HCEC 1CT (cell line): ENCODE results near the gene OSBPL8.

Experiments
- DNase-seq: peaks from one replicate; pipeline ENCODE4 v3.0.0-alpha.2; 2017

Gene OSBPL8

GRCh38 chr12:76462668-76463224, 96.8 kb downstream of the OSBPL8 start:
- DNase-seq: peak; percentile 49

DNA sequence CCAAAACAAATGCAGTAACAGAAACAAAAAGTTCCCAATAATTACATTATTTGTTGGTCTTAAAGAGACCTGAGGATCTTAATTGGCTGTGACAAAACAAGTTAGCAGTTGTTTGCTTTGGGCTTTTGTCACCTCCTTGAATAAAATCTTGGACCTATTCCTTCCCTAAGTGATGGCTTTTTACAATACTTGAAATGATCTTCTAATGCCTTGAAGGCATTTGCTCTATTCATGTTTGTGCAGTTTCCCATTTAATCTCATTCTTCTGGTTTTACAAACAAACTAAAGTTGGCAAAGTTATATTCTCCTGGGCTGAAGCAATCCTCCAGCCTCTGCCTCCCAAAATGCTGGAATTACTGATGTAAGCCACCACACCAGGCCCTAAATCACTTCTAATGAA, 98.8 kb downstream of the OSBPL8 start:
- DNase-seq: no peak

DNA sequence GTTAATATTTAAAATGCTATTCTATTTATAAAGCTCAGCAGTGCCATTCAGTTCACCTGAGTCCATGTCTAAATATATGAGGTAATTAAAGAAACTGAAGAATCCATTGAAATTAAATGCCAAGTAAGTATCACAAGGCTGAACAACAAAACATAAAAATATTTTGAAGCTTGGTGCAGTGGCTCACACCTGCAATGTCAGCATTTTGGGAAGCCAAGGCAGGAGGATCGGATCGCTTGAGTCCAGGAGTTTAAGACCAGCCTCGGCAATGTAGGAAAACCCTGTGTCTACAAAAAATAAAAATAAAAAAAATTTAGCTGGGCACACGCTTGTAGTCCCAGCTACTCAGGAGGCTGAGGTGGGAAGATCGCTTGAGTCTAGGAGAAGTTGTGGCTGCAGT, 101.8 kb downstream of the OSBPL8 start:
- DNase-seq: no peak

GRCh38 chr12:76457010-76457409, 102.6 kb downstream of the OSBPL8 start:
- peak; percentile 20 for DNase-seq

GRCh38 chr12:76455582-76456345, 103.8 kb downstream of the OSBPL8 start:
- peak; percentile 94 for DNase-seq

GRCh38 chr12:76451528-76451927, 108.0 kb downstream of the OSBPL8 start:
- no peak for DNase-seq

DNA sequence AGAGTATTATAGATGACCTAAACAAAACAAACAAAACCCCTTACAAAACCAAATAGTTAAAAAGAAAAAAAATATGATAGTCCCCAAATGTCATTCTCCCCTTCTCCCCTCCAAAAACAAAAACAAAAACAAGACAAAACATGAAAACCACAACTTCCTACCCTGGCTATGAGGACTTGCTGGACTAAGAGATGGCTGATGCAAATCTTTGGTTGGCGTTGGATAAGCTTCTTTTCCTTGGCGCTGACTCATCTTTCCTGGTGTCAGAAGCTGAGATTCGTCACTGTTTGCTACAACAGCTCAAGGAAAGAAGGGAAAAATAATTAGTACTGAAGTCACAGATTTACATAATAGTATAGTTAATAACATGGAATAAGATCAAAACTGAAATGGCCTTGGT, 108.9 kb downstream of the OSBPL8 start:
- DNase-seq: peak; percentile 92

DNA sequence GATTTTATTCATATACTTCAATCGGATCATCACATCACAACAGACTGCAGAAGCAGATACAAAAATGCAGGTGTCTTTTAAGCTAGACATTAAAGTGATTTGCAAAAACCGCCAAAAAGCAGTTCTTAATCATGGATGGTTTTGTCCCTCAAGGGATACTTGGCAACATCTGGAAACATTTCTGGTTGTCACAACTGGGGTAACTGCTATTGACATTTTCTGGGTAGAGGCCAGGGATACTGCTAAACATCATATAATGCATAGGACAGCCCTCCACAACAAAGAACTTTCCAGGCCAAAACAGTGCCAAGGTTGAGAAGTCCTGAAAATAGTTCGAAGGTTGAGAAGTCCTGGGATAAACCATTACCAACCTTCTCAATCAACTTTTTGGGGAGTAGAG, 109.6 kb downstream of the OSBPL8 start:
- DNase-seq: no peak

- peak; percentile 83 for DNase-seq
Measured at GRCh38 chr12:76449583-76449982, 110.0 kb downstream of the OSBPL8 start.

- DNase-seq: no peak
Measured at GRCh38 chr12:76449016-76449415, 110.6 kb downstream of the OSBPL8 start.

- DNase-seq: no peak
Measured at GRCh38 chr12:76446090-76446489, 113.5 kb downstream of the OSBPL8 start.

DNA sequence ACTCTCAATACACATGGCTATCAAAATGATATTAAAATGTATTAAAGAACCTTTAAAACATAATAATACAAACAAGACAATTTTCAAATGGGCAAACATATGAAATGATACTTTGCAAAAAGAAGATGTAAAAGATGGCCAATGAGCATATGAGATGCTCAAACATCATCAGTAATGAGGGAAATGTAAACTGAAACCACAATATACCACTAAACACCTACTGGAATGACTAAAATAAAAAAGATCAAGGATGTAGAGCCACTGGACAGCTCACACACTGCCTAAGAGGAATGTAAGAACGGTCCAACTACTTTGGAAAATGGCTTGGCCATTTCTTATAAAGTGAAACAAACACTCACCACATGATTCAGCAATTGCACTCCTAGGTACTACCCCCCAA, 114.1 kb downstream of the OSBPL8 start:
- DNase-seq: no peak

DNA sequence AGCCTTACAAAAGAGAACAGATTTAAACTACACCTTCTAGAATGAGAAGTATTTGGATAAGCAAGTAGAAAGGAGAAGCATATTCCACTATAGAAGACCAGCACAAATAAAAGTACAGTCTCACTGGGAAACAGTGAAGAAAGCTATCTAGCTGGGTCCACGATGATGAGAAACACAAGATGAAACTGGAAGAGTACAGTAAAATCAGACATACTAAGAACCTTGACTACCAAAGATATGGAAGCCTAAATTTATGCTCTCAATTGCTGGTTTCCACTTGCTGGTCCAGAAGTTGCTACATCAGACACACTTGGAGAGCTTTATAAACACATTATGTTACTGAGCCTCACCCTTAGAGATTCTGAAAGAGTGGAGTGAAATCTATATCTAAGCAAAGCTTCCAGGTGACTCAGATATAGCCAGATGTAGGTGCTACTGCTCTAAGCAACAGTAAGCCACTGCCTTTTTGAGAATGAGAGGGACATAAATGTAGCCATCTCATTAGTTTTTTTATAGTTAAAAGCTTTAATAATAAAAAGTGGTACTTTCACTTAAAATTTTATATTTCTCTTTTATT, 115.1 kb downstream of the OSBPL8 start:
- DNase-seq: no peak

DNA sequence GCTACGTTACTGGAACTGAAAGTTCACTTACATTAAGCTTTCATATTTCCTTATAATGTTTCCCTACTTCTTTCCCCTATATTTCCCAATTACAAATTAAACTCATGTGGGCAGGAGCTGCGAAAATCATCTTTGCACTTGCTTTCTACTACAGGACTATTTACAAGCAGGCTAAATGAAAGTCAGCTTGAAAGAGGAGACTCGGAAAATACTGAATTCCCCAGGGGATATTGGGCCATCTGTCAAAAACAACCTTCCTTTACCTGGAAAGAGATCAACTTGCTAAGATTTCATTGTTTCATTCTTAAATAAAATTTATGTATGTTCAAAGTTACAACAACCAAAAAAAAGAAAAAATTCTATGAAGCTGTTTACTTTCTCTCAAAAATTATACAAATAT, 118.6 kb downstream of the OSBPL8 start:
- DNase-seq: no peak

DNA sequence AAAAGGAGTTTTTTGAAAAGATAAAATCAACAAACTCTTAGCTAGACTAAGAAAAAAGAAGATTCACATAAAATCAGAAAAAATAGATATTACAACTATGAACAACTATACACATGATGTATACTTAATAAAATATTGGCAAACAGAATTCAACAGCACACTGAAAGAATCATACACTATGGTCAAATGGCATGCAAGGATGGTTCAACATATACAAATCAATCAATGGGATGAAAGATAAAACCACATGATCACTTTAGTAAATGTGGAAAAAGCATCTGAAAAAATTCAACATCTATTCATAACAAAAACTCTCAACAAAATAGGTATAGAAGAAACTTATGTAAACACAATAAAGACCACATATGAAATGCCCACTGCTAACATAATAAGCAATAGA, 126.8 kb downstream of the OSBPL8 start:
- no peak for DNase-seq

GRCh38 chr12:76428117-76428516, 131.5 kb downstream of the OSBPL8 start:
- DNase-seq: no peak

DNA sequence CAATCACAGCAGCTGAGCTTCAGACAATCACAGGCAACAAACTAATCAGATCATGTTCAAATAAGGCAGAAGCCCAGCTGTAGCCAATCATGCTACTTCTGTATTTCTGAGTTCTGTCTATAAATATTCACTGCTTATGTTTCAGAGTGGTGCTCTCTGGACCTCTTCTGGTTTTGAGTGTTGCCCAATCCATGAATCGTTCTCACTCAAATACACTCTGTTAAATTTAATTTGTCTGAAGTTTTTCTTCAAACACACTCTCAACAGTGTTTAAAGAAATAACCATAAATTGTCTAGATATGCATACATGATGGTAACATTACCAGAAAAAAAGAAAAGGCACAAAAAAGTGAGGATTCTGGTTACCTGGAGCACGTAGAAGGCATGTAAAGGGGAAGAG, 133.4 kb downstream of the OSBPL8 start:
- DNase-seq: no peak

DNA sequence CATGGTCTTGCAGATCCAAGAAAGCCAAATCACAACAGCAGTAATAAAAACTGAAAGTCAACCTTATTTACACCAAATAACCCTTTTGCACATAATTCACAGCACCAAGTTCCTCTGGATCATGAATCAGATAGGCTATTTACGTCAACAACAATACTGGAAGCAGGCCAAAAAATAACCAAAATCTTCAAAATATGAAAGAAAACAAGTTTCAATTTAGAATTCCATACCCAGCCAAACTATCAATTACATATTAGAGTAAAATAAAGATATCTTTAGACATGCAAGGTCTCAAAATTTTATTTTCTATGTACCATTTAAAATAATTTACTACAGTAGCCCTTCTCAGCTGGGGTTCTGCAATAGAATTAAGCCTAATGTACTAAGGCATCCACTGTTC, 134.6 kb downstream of the OSBPL8 start:
- DNase-seq: no peak

DNA sequence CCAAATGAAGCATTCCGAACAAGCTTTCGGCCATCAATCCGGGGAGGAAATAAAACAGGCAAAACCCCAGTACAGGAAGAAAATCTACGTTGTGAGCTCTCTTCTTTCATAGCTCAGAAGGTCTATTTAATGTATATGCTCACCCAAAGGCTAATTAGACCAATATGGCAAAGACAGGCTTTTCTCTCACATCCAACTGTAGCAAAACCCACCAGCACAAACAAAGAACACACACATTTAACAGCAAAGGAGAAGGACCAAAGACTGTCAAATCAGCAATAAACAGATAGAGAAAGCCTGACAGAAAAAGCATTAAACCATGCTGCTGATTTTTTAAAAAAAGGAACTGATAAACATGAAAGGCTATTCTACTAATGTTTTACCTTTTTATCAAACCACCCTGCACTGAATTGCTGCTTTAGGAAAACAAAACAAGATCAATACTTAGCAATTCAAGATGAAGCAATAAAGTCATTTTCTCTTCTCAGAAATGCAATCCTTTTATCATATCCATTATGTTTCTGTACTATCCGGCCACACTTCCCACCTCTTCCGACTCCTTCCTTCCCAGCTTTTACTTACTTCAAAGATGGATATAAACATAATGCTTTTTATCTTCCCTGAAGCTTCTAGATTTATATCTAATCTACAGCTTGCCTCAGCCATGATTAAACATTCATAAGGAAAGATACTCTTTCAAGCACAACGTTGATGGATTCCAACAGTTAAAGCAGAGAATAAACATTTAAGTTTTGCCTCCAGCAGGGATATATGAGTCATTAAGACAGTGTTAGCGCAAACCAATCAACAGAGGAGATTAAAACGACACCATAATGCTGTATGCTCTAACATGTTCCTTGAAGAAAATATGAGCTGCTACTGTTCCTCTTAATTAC, 136.8 kb downstream of the OSBPL8 start:
- DNase-seq: peak; percentile 79

DNA sequence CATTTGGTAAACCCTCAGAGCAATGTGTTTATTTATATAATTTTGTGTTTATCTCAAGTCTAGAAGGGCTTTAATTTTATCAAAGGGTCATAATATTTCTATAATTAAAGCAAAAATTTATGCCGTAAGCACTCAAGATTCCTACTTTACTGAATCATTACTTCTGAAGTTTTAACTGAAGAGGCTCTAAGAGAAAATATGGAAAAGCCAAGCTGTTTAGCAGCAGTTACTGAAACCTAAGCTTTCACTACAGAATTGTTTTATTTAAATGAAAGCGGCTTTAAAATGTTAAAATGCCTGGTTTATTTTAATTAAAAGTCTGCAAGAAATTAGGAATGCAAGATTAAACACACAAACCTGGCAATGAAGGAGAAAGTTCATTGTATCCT, 137.4 kb downstream of the OSBPL8 start:
- peak; percentile 3 for DNase-seq

GRCh38 chr12:76421046-76421445, 138.5 kb downstream of the OSBPL8 start:
- DNase-seq: no peak

DNA sequence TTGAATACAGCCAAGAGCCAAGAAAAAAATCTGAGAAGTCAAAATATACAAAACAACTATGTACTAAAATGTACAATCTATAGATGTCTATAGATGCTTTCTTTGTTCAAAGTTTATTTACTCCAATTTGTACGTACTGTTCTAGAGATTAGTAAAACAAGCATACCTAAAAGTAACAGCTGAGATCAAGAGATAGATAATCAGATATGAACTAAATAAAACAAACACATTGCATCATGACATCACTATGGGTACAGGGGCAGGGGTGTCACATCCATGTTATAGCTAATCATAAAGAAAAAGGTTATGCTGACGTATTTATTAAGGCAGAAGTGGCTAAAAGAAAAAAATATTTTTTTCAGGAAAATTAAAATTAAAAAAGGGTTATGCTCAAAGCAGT, 139.3 kb downstream of the OSBPL8 start:
- no peak for DNase-seq

GRCh38 chr12:76417116-76417515, 142.5 kb downstream of the OSBPL8 start:
- no peak for DNase-seq

DNA sequence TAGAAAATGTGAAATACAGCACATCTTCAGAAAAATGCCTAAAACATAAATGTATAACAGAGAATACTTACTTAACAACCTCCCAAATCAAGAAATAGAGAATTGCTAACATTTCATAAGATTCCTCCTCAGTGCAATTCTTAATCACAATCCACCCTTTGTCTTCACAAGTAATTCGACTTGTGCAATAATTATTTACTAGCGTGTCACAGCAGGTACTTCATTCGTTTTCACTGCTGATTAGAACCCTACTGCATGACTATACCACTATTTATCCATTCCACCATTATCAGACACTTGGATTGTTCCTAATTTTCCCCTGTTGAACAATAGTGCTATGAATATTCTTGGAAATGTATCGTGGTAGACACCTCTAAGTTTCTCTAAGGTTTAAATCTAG, 146.4 kb downstream of the OSBPL8 start:
- no peak for DNase-seq
